Breast epithelium (tissue), 3 donors: ENCODE results near the gene NUDT9.

Source experiments
- CTCF ChIP-seq, 3 donors: fragments of 450-650 bp; IDR thresholded peaks; one replicate each; pipeline ENCODE4 v1.5.1; 2016 to 2017; ENCODE audit warnings: antibody characterized with exemption in 3 of 3, mild to moderate bottlenecking in 3 of 3, moderate library complexity in 3 of 3
- POLR2A ChIP-seq: fragments of 450-650 bp; IDR thresholded peaks from one replicate; pipeline ENCODE4 v1.6.1; 2016; ENCODE audit warnings: antibody characterized with exemption, mild to moderate bottlenecking, moderate library complexity
- POLR2AphosphoS5 ChIP-seq, 3 donors: sonication (generic); formaldehyde crosslinking; IDR thresholded peaks; one replicate each; pipeline ENCODE4 v1.6.1; 2017; ENCODE audit warnings: antibody characterized with exemption in 3 of 3

DNA sequence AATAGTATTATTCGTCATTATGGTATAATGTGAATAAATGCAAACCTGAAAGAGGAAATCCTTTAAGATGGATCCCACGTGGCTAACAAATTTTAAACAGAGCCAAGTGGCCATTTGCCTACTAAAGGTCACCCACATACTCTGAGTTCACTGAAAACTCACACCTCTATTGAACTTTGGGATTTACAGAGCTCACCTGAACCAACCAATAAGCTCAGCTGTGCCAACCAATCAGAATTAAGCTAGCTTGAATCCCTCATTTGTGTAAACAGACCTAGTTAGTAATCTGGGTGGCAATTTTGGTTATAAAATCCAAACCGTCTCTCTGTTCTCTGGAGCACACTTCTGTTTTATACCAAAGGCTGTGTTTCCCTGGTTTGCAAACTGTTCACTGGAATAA is 5.4 kb upstream of the NUDT9 start:
- TF ChIP-seq POLR2A: no peak
- no peak for TF ChIP-seq CTCF (IDR thresholded peaks at IDR 0.05)
- no peak for TF ChIP-seq POLR2AphosphoS5 (IDR thresholded peaks at IDR 0.05)
